ENCODE data around the gene TNP2.

DNA sequence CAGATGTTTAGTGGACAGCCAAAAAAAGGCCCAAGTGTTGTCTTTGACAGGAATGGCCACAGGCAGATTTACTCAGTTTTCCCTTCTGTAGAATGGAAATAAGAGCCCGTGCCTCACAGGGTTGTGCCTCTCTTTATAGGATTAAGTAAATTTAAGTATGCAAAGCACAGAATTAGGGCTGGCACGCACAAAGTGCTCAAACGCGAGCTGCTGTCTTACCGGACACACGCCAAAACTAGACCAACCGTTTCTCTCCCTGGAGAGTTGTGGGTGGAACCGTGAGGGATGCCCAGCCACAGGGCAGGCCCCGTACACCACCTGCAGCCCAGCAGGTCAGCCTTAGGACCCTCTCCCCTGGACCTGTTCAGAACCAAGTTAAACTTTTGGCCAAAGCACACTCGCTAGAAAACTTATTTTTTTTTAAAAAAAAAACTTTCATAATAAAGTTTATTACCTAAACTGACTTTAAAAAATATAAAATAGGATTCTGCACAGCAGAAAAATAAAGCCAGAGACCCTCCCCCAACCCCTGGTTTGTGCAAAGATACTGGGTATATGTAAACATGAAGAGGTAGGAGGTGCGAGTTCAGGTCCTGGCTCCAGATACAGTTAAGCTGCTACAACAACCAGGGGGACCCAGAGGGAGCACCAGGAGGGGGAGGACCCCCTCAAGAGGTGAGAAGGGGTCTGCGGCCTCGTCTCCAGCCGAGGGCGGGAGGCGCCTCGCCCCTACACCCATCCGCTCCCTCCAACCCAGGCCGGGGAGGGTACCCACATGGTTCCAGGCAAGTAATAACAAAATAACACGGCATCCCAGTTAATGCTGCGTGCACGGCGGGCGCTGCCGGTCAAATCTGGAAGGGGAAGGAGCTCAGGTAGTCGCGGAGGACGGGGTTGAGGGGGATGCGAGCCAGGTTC is 14.9 kb downstream of the TNP2 start:
- TF ChIP-seq, protein P1, sequence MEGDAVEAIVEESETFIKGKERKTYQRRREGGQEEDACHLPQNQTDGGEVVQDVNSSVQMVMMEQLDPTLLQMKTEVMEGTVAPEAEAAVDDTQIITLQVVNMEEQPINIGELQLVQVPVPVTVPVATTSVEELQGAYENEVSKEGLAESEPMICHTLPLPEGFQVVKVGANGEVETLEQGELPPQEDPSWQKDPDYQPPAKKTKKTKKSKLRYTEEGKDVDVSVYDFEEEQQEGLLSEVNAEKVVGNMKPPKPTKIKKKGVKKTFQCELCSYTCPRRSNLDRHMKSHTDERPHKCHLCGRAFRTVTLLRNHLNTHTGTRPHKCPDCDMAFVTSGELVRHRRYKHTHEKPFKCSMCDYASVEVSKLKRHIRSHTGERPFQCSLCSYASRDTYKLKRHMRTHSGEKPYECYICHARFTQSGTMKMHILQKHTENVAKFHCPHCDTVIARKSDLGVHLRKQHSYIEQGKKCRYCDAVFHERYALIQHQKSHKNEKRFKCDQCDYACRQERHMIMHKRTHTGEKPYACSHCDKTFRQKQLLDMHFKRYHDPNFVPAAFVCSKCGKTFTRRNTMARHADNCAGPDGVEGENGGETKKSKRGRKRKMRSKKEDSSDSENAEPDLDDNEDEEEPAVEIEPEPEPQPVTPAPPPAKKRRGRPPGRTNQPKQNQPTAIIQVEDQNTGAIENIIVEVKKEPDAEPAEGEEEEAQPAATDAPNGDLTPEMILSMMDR (IDR thresholded peaks at IDR 0.05) = no peak
- no peak for TF ChIP-seq ZFX (IDR thresholded peaks at IDR 0.05; ENCODE audit: borderline replicate concordance)

Measured in 22Rv1 (cell line).